PC-9 (cell line): Measurements from ENCODE around the gene P4HA2. TPM values are rescaled to one million over a fixed set of nuclear protein-coding genes. Genes with fewer than 3 reads are reported as not detected.

Experiments used
- BruUV-seq: library from RNA; stranded (reverse); fragments of 400-500 nt; replicated peaks from 2 replicates; lab custom pipeline; 2021; lab: Mats Ljungman, UMichigan
- CTCF ChIA-PET: fragments of 300-600 bp; sonication (Branson Sonifier 250); formaldehyde crosslinking; loops from one replicate; lab custom pipeline; 2022; ENCODE audit warnings: antibody characterized with exemption; lab: Charles Lee
- POLR2A ChIA-PET: fragments of 300-600 bp; sonication (Branson Sonifier 250); formaldehyde crosslinking; loops from one replicate; lab custom pipeline; 2022; ENCODE audit warnings: antibody characterized with exemption; ENCODE audit not compliant: unreplicated experiment; lab: Charles Lee
- DNase-seq, 2 experiments: peaks; one replicate each; pipeline versions ENCODE4 v3.0.0 to v3.0.0-alpha.2; 2015 to 2022; ENCODE audit warnings: mixed read lengths in 1 of 2
- H2AFZ ChIP-seq: fragments of 200-600 bp; sonication (generic); 2 replicates; pipeline ENCODE4 v1.8.1; 2017; ENCODE audit warnings: antibody characterized with exemption
- H3F3A ChIP-seq: fragments of 200-600 bp; sonication (generic); 2 replicates; pipeline ENCODE4 v1.8.1; 2017; ENCODE audit warnings: antibody characterized with exemption, mild to moderate bottlenecking, low read depth; ENCODE audit not compliant: insufficient read depth
- H3K27ac ChIP-seq: fragments of 200-600 bp; sonication (generic); 2 replicates; pipeline ENCODE4 v1.6.1; 2016; ENCODE audit warnings: mixed run types
- H3K27me3 ChIP-seq: fragments of 200-600 bp; sonication (generic); 2 replicates; pipeline ENCODE4 v1.6.1; 2016; ENCODE audit warnings: low read depth, mixed run types; ENCODE audit not compliant: insufficient read depth
- H3K36me3 ChIP-seq: fragments of 200-600 bp; sonication (generic); 2 replicates; pipeline ENCODE4 v1.6.1; 2016; ENCODE audit warnings: low read depth, mixed run types
- H3K4me1 ChIP-seq: fragments of 200-600 bp; sonication (generic); replicated peaks from 2 replicates; pipeline ENCODE4 v1.6.1; 2016; ENCODE audit warnings: mixed run types; ENCODE audit not compliant: insufficient read depth
- H3K4me2 ChIP-seq: fragments of 200-600 bp; sonication (generic); 2 replicates; pipeline ENCODE4 v1.6.1; 2017; ENCODE audit warnings: mixed run types
- H3K4me3 ChIP-seq: fragments of 200-600 bp; sonication (generic); 2 replicates; pipeline ENCODE4 v1.6.1; 2016; ENCODE audit warnings: mixed run types
- H3K79me2 ChIP-seq: fragments of 200-600 bp; sonication (generic); 2 replicates; pipeline ENCODE4 v1.6.1; 2017; ENCODE audit warnings: low read depth, mixed run types
- H3K9me2 ChIP-seq: fragments of 200-600 bp; sonication (generic); 2 replicates; pipeline ENCODE4 v1.8.1; 2017; ENCODE audit warnings: mild to moderate bottlenecking; ENCODE audit not compliant: insufficient read depth
- H3K9me3 ChIP-seq: fragments of 200-600 bp; sonication (generic); 2 replicates; pipeline ENCODE4 v1.8.1; 2016; ENCODE audit warnings: low read depth; ENCODE audit not compliant: insufficient read depth
- H4K20me1 ChIP-seq: fragments of 200-600 bp; sonication (generic); 2 replicates; pipeline ENCODE4 v1.8.1; 2017; ENCODE audit not compliant: insufficient read depth
- CTCF ChIP-seq: fragments of 200-600 bp; sonication (generic); conservative IDR thresholded peaks from 2 replicates; pipeline ENCODE4 v1.6.1; 2017; ENCODE audit warnings: mixed run types, antibody characterized with exemption, mild to moderate bottlenecking, moderate library complexity
- EZH2 ChIP-seq: fragments of 200-600 bp; sonication (generic); IDR thresholded peaks from 2 replicates; pipeline ENCODE4 v1.8.0; 2017; ENCODE audit warnings: antibody characterized with exemption, low read depth
- intact Hi-C: fragments of 100-400 bp; cut with micrococcal nuclease; formaldehyde crosslinking; loops from one replicate; pipeline ENCODE4 v1.10.0; 2022; ENCODE audit not compliant: unreplicated experiment
- total RNA-seq: library from RNA; stranded (reverse); gene quantifications from 2 replicates; pipeline ENCODE4 v1.2.3, GENCODE V29; 2021

Gene P4HA2
- total RNA-seq, 1 experiment from 2014 or later: 21.7 TPM

GRCh38 chr5:132179405-132179804, 48.2 kb downstream of the P4HA2 start:
- H3K79me2 ChIP-seq: no peaks in the 10 kb centered on the region
- H4K20me1 ChIP-seq: no peaks in the 10 kb centered on the region
- DNase-seq: no peak
- ChIA-PET CTCF (interaction anchor here (0.6 to 1.0 kb wide), 5 partner anchors 114 to 611 kb away, joined by 3 to 5 read pairs (median 3); no protein-coding TSS in a partner anchor), POLR2A (no interaction called here)
- no peaks in the 10 kb centered on the region for H3K27me3 ChIP-seq
- H3K27ac ChIP-seq: no peak overlapping the region
- intact Hi-C loops: no loop called here
- no peaks in the 10 kb centered on the region for H3K36me3 ChIP-seq
- no peak overlapping the region for H2AFZ ChIP-seq
- TF ChIP-seq CTCF: no peak
- TF ChIP-seq EZH2: no peak
- H3K4me3 ChIP-seq: no peak overlapping the region
- no TSS peak for BruUV-seq
- no peaks in the 10 kb centered on the region for H3K4me1 ChIP-seq
- no peaks in the 10 kb centered on the region for H3K9me2 ChIP-seq
- no peak overlapping the region for H3K4me2 ChIP-seq
- 0 out of 2 replicates have a peak, but pooled peaks cover 4% of the 10 kb centered on the region for H3F3A ChIP-seq
- H3K9me3 ChIP-seq: no peaks in the 10 kb centered on the region

- intact Hi-C loops: no loop called here
- Histone ChIP-seq H3K36me3 (no peaks in the 10 kb centered on the region), H3K27me3 (no peaks in the 10 kb centered on the region), H4K20me1 (no peaks in the 10 kb centered on the region), H3K4me3 (no peak overlapping the region), H3K4me2 (no peak overlapping the region), H3K4me1 (no peaks in the 10 kb centered on the region), H2AFZ (no peak overlapping the region), H3K9me2 (no peaks in the 10 kb centered on the region), H3K27ac (no peak overlapping the region), H3K79me2 (no peaks in the 10 kb centered on the region), H3K9me3 (no peaks in the 10 kb centered on the region), H3F3A (0 out of 2 replicates have a peak, but pooled peaks cover 4% of the 10 kb centered on the region)
- ChIA-PET POLR2A (no interaction called here), CTCF (no interaction called here)
- no TSS peak for BruUV-seq
- TF ChIP-seq CTCF (no peak), EZH2 (no peak)
- no peak for DNase-seq
These were observed 49.9 kb downstream of the P4HA2 start for GRCh38 chr5:132177691-132178149.

GRCh38 chr5:132176987-132177386, 50.7 kb downstream of the P4HA2 start:
- Histone ChIP-seq H3K79me2 (no peaks in the 10 kb centered on the region), H3K27me3 (no peaks in the 10 kb centered on the region), H3K4me1 (no peaks in the 10 kb centered on the region), H3K9me2 (no peaks in the 10 kb centered on the region), H3F3A (0 out of 2 replicates have a peak, but pooled peaks cover 3% of the 10 kb centered on the region), H3K4me2 (no peak overlapping the region), H3K4me3 (no peak overlapping the region), H3K9me3 (no peaks in the 10 kb centered on the region), H2AFZ (no peak overlapping the region), H4K20me1 (no peaks in the 10 kb centered on the region), H3K36me3 (no peaks in the 10 kb centered on the region), H3K27ac (no peak overlapping the region)
- no TSS peak for BruUV-seq
- POLR2A ChIA-PET: no interaction called here
- intact Hi-C loops: no loop called here
- CTCF ChIA-PET: no interaction called here
- no peak for DNase-seq
- no peak for TF ChIP-seq EZH2
- TF ChIP-seq CTCF: no peak
